Measurements from ENCODE around the gene MLANA.

Gene MLANA

DNA sequence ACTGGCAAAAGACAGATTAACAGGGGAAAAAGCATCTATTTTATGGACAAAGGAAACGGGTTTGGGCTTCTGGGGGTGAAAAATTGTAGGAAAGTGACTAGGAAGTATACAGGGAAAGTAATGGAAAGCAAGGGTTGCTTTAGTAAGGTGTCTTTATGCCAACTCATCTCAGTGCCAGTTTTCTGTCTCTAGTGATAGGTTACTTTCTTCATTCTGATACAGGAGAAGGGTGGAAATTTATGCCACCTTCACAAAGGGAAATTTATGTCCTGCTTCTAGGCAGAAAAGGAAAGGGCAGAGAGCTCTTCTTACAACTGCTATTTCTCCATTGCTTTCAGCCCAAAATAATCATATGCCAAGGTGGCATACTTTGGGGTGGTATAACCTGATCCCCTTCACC lies 37.7 kb upstream of the MLANA start:
- no peaks in the 10 kb centered on the region for H3K27me3 ChIP-seq (ENCODE audit: insufficient read depth, low read depth, severe bottlenecking)
- TF ChIP-seq, protein P1, sequence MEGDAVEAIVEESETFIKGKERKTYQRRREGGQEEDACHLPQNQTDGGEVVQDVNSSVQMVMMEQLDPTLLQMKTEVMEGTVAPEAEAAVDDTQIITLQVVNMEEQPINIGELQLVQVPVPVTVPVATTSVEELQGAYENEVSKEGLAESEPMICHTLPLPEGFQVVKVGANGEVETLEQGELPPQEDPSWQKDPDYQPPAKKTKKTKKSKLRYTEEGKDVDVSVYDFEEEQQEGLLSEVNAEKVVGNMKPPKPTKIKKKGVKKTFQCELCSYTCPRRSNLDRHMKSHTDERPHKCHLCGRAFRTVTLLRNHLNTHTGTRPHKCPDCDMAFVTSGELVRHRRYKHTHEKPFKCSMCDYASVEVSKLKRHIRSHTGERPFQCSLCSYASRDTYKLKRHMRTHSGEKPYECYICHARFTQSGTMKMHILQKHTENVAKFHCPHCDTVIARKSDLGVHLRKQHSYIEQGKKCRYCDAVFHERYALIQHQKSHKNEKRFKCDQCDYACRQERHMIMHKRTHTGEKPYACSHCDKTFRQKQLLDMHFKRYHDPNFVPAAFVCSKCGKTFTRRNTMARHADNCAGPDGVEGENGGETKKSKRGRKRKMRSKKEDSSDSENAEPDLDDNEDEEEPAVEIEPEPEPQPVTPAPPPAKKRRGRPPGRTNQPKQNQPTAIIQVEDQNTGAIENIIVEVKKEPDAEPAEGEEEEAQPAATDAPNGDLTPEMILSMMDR (IDR thresholded peaks at IDR 0.05; ENCODE audit: low read depth, low read length), result no peak
- H3K9me3 ChIP-seq (ENCODE audit: severe bottlenecking), result no peaks in the 10 kb centered on the region
- H3K4me3 ChIP-seq (ENCODE audit: low read depth, low read length), result no peak overlapping the region
- H3K27ac ChIP-seq, result no peak overlapping the region
- DNase-seq, result no peak
- no peaks in the 10 kb centered on the region for H3K36me3 ChIP-seq

GRCh38 chr9:5853617-5854016 lies 37.1 kb upstream of the MLANA start:
- Histone ChIP-seq H3K9me3 (ENCODE audit: severe bottlenecking) (no peaks in the 10 kb centered on the region), H3K36me3 (no peaks in the 10 kb centered on the region), H3K27me3 (ENCODE audit: insufficient read depth, low read depth, severe bottlenecking) (no peaks in the 10 kb centered on the region), H3K4me3 (ENCODE audit: low read depth, low read length) (no peak overlapping the region), H3K27ac (no peak overlapping the region)
- no peak for DNase-seq
- TF ChIP-seq, protein P1 (IDR thresholded peaks at IDR 0.05; ENCODE audit: low read depth, low read length), result no peak

DNA sequence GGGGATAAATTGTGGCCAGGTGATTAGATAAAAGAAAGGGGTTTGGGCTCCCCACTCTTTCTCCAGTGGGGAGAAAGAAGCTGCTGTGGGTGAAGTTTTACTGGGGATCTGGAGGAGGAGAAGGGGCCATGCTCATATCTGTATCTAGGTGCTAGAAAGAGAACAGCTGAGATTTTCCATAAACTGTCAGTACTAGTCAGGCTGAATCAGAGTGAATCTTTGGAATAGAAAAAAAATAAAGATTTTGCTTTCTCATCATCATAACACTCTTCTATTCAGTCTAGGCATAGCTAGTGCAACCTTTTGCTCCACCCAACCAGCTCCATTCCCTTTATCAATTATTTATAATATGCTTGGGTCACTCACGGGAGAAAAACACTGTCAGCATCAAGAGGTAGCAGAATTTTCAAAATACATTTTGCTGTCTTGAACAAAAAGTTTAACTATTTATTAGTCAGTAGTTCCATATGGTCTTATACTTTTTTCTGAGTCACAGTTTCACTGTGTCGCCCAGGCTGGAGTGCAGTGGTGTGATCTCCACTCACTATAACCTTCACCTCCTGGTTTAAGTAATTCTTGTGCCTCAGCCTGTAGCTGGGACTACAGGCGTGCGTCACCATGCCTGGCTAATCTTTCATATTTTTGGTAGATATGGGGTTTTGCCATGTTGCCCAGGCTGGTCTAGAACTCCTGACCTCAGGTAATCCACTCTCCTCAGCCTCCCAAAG lies 36.5 kb upstream of the MLANA start:
- TF ChIP-seq, protein P1 (IDR thresholded peaks at IDR 0.05; ENCODE audit: low read depth, low read length), result no peak
- no peak overlapping the region for H3K27ac ChIP-seq

DNA sequence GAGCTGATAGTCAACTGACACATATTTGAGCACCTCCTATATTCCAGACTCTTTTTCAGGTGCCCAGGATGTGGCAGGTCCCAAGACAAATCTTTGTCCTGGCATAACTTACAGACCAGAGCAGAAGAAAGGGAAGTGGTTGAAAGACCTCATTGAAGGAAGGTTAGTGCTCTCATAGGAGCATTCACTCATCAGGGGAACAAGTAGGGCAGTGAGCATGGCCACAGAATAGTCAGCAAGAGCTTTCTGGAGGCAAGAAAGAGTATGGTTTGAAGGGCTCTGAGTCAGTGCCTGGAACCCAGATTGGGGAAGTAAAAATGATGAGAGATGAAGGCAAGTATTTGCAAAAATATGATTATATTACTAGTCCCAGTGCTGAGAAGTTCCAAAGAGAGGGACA lies 32.8 kb upstream of the MLANA start:
- TF ChIP-seq, protein P1 (IDR thresholded peaks at IDR 0.05; ENCODE audit: low read depth, low read length), result no peak

More for the DNA sequence above, 36.5 kb upstream of the MLANA start:
- Histone ChIP-seq H3K9me3 (ENCODE audit: severe bottlenecking) (no peaks in the 10 kb centered on the region), H3K27me3 (ENCODE audit: insufficient read depth, low read depth, severe bottlenecking) (no peaks in the 10 kb centered on the region), H3K36me3 (no peaks in the 10 kb centered on the region), H3K4me3 (ENCODE audit: low read depth, low read length) (no peak overlapping the region)
- DNase-seq, result no peak

GRCh38 chr9:5858833-5859232 lies 31.9 kb upstream of the MLANA start:
- DNase-seq, result no peak
- no peaks in the 10 kb centered on the region for H3K9me3 ChIP-seq (ENCODE audit: severe bottlenecking)
- H3K27me3 ChIP-seq (ENCODE audit: insufficient read depth, low read depth, severe bottlenecking), result no peaks in the 10 kb centered on the region
- no peak overlapping the region for H3K27ac ChIP-seq
- no peak overlapping the region for H3K4me3 ChIP-seq (ENCODE audit: low read depth, low read length)
- TF ChIP-seq, protein P1 (IDR thresholded peaks at IDR 0.05; ENCODE audit: low read depth, low read length), result no peak
- H3K36me3 ChIP-seq, result no peaks in the 10 kb centered on the region

More for the DNA sequence above, 32.8 kb upstream of the MLANA start:
- Histone ChIP-seq H3K27ac (no peak overlapping the region), H3K27me3 (ENCODE audit: insufficient read depth, low read depth, severe bottlenecking) (no peaks in the 10 kb centered on the region), H3K36me3 (no peaks in the 10 kb centered on the region), H3K4me3 (ENCODE audit: low read depth, low read length) (no peak overlapping the region), H3K9me3 (ENCODE audit: severe bottlenecking) (no peaks in the 10 kb centered on the region)
- no peak for DNase-seq
